Activated B cell treated with CpG ODN at 0.5 μM for 24 hours (primary cell): Measurements from ENCODE around the gene MX2. TPM values are rescaled to one million over a fixed set of nuclear protein-coding genes. Genes with fewer than 3 reads are reported as not detected.

Experiments used
- ATAC-seq: fragments of 200-7000 bp; cut with Tn5 transposase; one replicate; pipeline ENCODE4 v1.10.0; 2021; ENCODE audit warnings: low read depth, mild to moderate bottlenecking, moderate library complexity
- CTCF ChIA-PET: fragments of 350-600 bp; sonication (Branson Sonifier 250); formaldehyde crosslinking; loops from one replicate; lab custom pipeline; 2021; ENCODE audit warnings: antibody characterized with exemption; lab: Charles Lee
- POLR2A ChIA-PET: fragments of 350-600 bp; sonication (Branson Sonifier 250); formaldehyde crosslinking; loops from one replicate; lab custom pipeline; 2021; ENCODE audit warnings: antibody characterized with exemption; lab: Charles Lee
- DNase-seq: peaks from one replicate; pipeline ENCODE4 v3.0.0; 2022
- H3K27ac Mint-ChIP-seq: one replicate; pipeline ENCODE4 v1.8.0; 2020; ENCODE audit warnings: mixed read lengths
- H3K27me3 Mint-ChIP-seq: one replicate; pipeline ENCODE4 v1.8.0; 2021; ENCODE audit warnings: mixed read lengths
- H3K36me3 Mint-ChIP-seq: one replicate; pipeline ENCODE4 v1.8.0; 2021; ENCODE audit warnings: low read depth, mixed read lengths
- H3K4me1 Mint-ChIP-seq: one replicate; pipeline ENCODE4 v1.8.0; 2021; ENCODE audit warnings: mixed read lengths
- H3K4me3 Mint-ChIP-seq: one replicate; pipeline ENCODE4 v1.8.0; 2020; ENCODE audit warnings: mild to moderate bottlenecking, mixed read lengths
- H3K9me3 Mint-ChIP-seq: one replicate; pipeline ENCODE4 v1.8.0; 2020; ENCODE audit warnings: mixed read lengths
- intact Hi-C: fragments of 100-400 bp; cut with micrococcal nuclease; formaldehyde crosslinking; loops from one replicate; pipeline ENCODE4 v1.15.1; 2024
- total RNA-seq: library from RNA; stranded (reverse); gene quantifications from 2 replicates; pipeline ENCODE4 v1.2.3, GENCODE V29; 2022
- TF ChIP-seq, protein P1 (sequence below): fragments of 200-600 bp; IDR thresholded peaks from one replicate; pipeline ENCODE4 v1.8.0; 2022; ENCODE audit warnings: antibody characterized with exemption, mild to moderate bottlenecking

The MX2 gene
- total RNA-seq, 1 donor from 2014 or later: 34.4 TPM

GRCh38 chr21:41397471-41397891 lies 35.7 kb downstream of the MX2 start:
- no peak for DNase-seq
- POLR2A ChIA-PET: interaction anchor here (1.6 kb wide), 1 partner anchor 28 kb away, joined by 4 read pairs; the partner anchor contains the start of gene MX1
- Mint-ChIP-seq H3K4me1 (peaks cover 17% of the 10 kb centered on the region), H3K36me3 (peaks cover 84% of the 10 kb centered on the region), H3K27ac (no peak overlapping the region), H3K9me3 (no peaks in the 10 kb centered on the region), H3K4me3 (no peak overlapping the region), H3K27me3 (no peaks in the 10 kb centered on the region)
- no peak for ATAC-seq
- CTCF ChIA-PET: no interaction called here
- TF ChIP-seq, protein P1, sequence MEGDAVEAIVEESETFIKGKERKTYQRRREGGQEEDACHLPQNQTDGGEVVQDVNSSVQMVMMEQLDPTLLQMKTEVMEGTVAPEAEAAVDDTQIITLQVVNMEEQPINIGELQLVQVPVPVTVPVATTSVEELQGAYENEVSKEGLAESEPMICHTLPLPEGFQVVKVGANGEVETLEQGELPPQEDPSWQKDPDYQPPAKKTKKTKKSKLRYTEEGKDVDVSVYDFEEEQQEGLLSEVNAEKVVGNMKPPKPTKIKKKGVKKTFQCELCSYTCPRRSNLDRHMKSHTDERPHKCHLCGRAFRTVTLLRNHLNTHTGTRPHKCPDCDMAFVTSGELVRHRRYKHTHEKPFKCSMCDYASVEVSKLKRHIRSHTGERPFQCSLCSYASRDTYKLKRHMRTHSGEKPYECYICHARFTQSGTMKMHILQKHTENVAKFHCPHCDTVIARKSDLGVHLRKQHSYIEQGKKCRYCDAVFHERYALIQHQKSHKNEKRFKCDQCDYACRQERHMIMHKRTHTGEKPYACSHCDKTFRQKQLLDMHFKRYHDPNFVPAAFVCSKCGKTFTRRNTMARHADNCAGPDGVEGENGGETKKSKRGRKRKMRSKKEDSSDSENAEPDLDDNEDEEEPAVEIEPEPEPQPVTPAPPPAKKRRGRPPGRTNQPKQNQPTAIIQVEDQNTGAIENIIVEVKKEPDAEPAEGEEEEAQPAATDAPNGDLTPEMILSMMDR: no peak
- intact Hi-C loops: no loop called here

- Mint-ChIP-seq H3K4me1 (peaks cover 17% of the 10 kb centered on the region), H3K36me3 (peaks cover 90% of the 10 kb centered on the region), H3K4me3 (no peak overlapping the region), H3K27me3 (no peaks in the 10 kb centered on the region), H3K9me3 (no peaks in the 10 kb centered on the region), H3K27ac (no peak overlapping the region)
- CTCF ChIA-PET: no interaction called here
- intact Hi-C loops: no loop called here
- ATAC-seq (no peak), DNase-seq (no peak)
- POLR2A ChIA-PET: no interaction called here
- TF ChIP-seq, protein P1: no peak
Observed at GRCh38 chr21:41398251-41398650, 36.4 kb downstream of the MX2 start.

DNA sequence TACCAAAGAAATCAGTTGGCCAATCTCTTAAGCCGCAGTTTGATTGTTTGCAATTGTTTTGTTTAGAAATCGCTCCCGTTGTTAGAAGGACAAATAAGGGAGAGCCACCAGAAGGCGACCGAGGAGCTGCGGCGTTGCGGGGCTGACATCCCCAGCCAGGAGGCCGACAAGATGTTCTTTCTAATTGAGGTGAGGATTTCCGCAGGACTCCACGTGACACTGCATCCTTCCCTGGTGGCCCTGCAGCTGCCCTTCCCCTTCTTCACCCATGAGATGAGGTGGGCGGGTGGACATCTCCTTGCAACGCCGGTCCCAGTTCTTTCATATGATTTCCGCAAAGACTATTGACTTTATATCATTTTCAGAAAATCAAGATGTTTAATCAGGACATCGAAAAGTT lies 37.0 kb downstream of the MX2 start:
- no peak for DNase-seq
- H3K4me1 Mint-ChIP-seq: peaks cover 17% of the 10 kb centered on the region
- H3K9me3 Mint-ChIP-seq: no peaks in the 10 kb centered on the region
- CTCF ChIA-PET: no interaction called here
- H3K36me3 Mint-ChIP-seq: peaks cover 89% of the 10 kb centered on the region
- H3K27ac Mint-ChIP-seq: no peak overlapping the region
- H3K4me3 Mint-ChIP-seq: no peak overlapping the region
- H3K27me3 Mint-ChIP-seq: no peaks in the 10 kb centered on the region
- intact Hi-C loops: no loop called here
- no peak for ATAC-seq
- POLR2A ChIA-PET: no interaction called here
- TF ChIP-seq, protein P1: no peak

- Mint-ChIP-seq H3K27me3 (no peaks in the 10 kb centered on the region), H3K9me3 (no peaks in the 10 kb centered on the region), H3K4me3 (no peak overlapping the region), H3K4me1 (peaks cover 17% of the 10 kb centered on the region), H3K36me3 (peaks cover 88% of the 10 kb centered on the region), H3K27ac (no peak overlapping the region)
- ChIA-PET CTCF (no interaction called here), POLR2A (no interaction called here)
- DNase-seq (no peak), ATAC-seq (no peak)
- TF ChIP-seq, protein P1: no peak
- intact Hi-C loops: no loop called here
Observed at GRCh38 chr21:41399246-41399800, 37.5 kb downstream of the MX2 start.

GRCh38 chr21:41402231-41402630 lies 40.4 kb downstream of the MX2 start:
- Mint-ChIP-seq H3K36me3 (peaks cover 83% of the 10 kb centered on the region), H3K27me3 (no peaks in the 10 kb centered on the region), H3K4me3 (no peak overlapping the region), H3K4me1 (peaks cover 5% of the 10 kb centered on the region), H3K9me3 (no peaks in the 10 kb centered on the region), H3K27ac (no peak overlapping the region)
- DNase-seq (no peak), ATAC-seq (no peak)
- ChIA-PET POLR2A (no interaction called here), CTCF (no interaction called here)
- intact Hi-C loops: no loop called here
- TF ChIP-seq, protein P1: no peak
